ENCODE results near the gene CCDC201. TPM values are rescaled to one million over a fixed set of nuclear protein-coding genes. Genes with fewer than 3 reads are reported as not detected.

Gene CCDC201
- total and polyA plus RNA-seq, 2 of the 8 experiments (the other 6 are each of a cell fraction or from before 2014, with no cell fraction given) = not detected

DNA sequence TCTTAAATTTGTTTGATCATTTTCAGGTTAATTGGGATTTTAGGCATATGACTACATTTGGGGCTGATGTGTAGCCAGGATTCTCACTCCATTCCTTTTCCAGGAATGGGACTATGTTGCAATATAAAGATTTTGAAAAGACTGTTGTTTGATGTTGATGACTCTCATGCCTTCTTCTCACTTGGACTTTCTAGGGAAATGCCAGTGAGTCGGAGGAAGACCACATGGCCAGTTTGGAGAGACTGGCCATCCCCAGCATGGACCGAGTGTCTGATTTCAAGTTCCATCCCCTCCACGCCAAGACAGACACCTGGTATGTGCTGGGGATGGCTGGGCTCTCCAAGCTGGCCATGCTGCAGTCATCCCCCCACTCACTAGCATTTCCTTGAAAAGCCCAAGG is 42.7 kb upstream of the CCDC201 start (continued):
- TF ChIP-seq, protein P1, sequence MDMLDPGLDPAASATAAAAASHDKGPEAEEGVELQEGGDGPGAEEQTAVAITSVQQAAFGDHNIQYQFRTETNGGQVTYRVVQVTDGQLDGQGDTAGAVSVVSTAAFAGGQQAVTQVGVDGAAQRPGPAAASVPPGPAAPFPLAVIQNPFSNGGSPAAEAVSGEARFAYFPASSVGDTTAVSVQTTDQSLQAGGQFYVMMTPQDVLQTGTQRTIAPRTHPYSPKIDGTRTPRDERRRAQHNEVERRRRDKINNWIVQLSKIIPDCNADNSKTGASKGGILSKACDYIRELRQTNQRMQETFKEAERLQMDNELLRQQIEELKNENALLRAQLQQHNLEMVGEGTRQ (IDR thresholded peaks at IDR 0.05; ENCODE audit: low read length) = no peak
- TF ChIP-seq BRCA1 (IDR thresholded peaks at IDR 0.05; ENCODE audit: low read depth, low read length) = no peak

Measured in H1 (cell line).